H1 (cell line): ENCODE results near the gene BBS1. TPM values are rescaled to one million over a fixed set of nuclear protein-coding genes. Genes with fewer than 3 reads are reported as not detected.

Experiments used
- POLR2A ChIP-seq, 2 experiments: IDR thresholded peaks; 1 replicate in 1 of 2; 2 replicates in 1 of 2; pipeline ENCODE4 v1.6.1; 2011; ENCODE audit warnings: low read depth in 2 of 2, low read length in 2 of 2, mild to moderate bottlenecking in 2 of 2; ENCODE audit errors: control extremely low read depth in 1 of 2
- TBP ChIP-seq: IDR thresholded peaks from 2 replicates; pipeline ENCODE4 v1.6.1; 2011; ENCODE audit warnings: low read depth, low read length, improper control_type of control experiment
- polyA plus RNA-seq, 7 experiments: library from polyadenylated mRNA; depleted of rRNA in 3 of 7; stranded (reverse) in 5 of 7; unstranded in 2 of 7; fragments of >200 nt in 5 of 7; fragments of 200-250 nt in 2 of 7; gene quantifications; 1 replicate in 5 of 7; 2 replicates in 1 of 7; 4 replicates in 1 of 7; pipeline versions ENCODE4 v1.2.1 to v1.2.3, GENCODE V29; 2011 to 2013; ENCODE audit warnings: missing spikeins in 2 of 7, mixed read lengths in 2 of 7
- total RNA-seq: library from RNA; stranded (reverse); fragmentation: NEBNext Ultra II Directional; extraction: Animal tissue kit (Norgen Biotek cat#: 25700); gene quantifications from 2 replicates; pipeline ENCODE4 v1.2.1, GENCODE V29; 2021

Gene BBS1
- total and polyA plus RNA-seq, 2 of the 8 experiments (the other 6 are each of a cell fraction or from before 2014, with no cell fraction given): 19.1 to 19.5 TPM

DNA sequence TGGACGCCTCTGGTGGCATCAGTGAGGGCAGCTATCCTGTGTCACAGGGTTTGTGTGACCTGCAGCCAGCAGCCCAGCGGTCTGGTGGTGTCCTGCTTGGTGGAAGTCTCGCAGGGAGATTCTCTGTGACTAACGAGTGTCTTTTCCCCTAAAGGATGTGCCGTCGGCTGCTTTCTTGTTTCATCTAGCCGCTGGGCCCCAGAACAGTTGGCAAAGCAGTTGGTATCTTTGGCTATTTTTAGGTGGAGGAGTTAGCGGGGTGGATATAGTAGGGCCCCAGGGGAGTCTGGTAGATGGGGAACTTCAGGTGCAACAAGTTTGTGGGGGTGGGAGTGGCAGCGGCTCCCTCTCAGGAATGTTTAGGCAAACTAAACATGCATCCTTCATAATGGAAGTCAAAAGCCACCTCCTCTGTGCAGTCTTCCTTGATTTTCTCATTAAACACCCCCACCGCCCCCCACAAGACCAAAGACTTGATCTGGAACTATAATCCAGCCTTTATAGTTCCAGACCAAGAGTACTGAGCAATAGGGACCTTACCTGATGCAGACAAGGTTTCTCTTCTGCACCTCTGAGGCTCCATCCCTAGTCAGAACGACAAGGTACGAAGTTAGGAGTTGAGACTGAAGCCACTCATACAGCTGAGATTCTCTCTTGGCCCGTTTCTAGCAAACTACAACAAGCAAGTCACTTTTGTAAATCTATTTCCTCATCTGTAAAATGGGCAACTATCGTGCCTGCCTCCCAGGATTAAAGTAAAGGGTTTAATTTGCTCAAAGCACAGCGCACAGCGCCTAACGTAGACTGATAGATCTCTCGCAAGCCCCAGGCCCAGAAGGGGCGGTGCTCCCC lies 44.8 kb upstream of the BBS1 start (continued):
- TF ChIP-seq TBP: 0 out of 2 replicates have a peak, but pooled peaks have one; percentile 23
- TF ChIP-seq POLR2A (IDR thresholded peaks at IDR 0.05; ENCODE audit: control extremely low read depth in 1 of 2, low read depth in 2 of 2, low read length in 2 of 2): no peak
